ENCODE results near the gene EXOC1. TPM values are rescaled to one million over a fixed set of nuclear protein-coding genes. Genes with fewer than 3 reads are reported as not detected.

Gene EXOC1
- total and polyA plus RNA-seq, 2 donors (not counting 1 experiment from before 2014, with no cell fraction given), result 32.3 to 64.2 TPM

- H4K20me1 ChIP-seq (ENCODE audit: control insufficient read depth, extremely low read depth, insufficient read depth, low read length), result no peaks in the 10 kb centered on the region
- H3K79me2 ChIP-seq (ENCODE audit: control insufficient read depth, insufficient read depth, low read length), result no peaks in the 10 kb centered on the region
- no peak overlapping the region for H3K9ac ChIP-seq (ENCODE audit: insufficient read depth, low read length)
- no peak for DNase-seq (ENCODE audit: low read depth in 2 of 2)
- H3K36me3 ChIP-seq (ENCODE audit: control insufficient read depth, insufficient read depth, low read length), result no peaks in the 10 kb centered on the region
- TF ChIP-seq CTCF (conservative IDR thresholded peaks at IDR 0.05 in 1 of 2, IDR thresholded peaks at IDR 0.05 in 1 of 2; ENCODE audit: low read depth in 1 of 2, low read length in 2 of 2), result no peak
- TF ChIP-seq EZH2 (IDR thresholded peaks at IDR 0.05; ENCODE audit: low read length, missing control alignments), result no peak
- no peak overlapping the region for H2AFZ ChIP-seq (ENCODE audit: low read length)
- no peak overlapping the region for H3K27ac ChIP-seq (ENCODE audit: insufficient read depth, low read length)
- H3K4me2 ChIP-seq (ENCODE audit: extremely low read depth, insufficient read depth, low read length), result no peak overlapping the region
- no peaks in the 10 kb centered on the region for H3K9me3 ChIP-seq (ENCODE audit: control insufficient read depth, insufficient read depth, low read depth, low read length)
- H3K4me3 ChIP-seq (replicated peaks in 1 of 4; ENCODE audit: control extremely low read depth in 1 of 4, insufficient read depth in 1 of 4, low read depth in 3 of 4, low read length in 4 of 4), result no peak overlapping the region
- no peaks in the 10 kb centered on the region for H3K27me3 ChIP-seq (ENCODE audit: control insufficient read depth, insufficient read depth, low read length)
- no peaks in the 10 kb centered on the region for H3K4me1 ChIP-seq (ENCODE audit: control insufficient read depth, extremely low read depth, insufficient read depth, low read length)
These were observed 86.0 kb downstream of the EXOC1 start for GRCh38 chr4:55939421-55939820.

- Histone ChIP-seq H4K20me1 (ENCODE audit: control insufficient read depth, extremely low read depth, insufficient read depth, low read length) (no peaks in the 10 kb centered on the region), H3K9ac (ENCODE audit: insufficient read depth, low read length) (no peak overlapping the region), H3K36me3 (ENCODE audit: control insufficient read depth, insufficient read depth, low read length) (no peaks in the 10 kb centered on the region), H3K9me3 (ENCODE audit: control insufficient read depth, insufficient read depth, low read depth, low read length) (no peaks in the 10 kb centered on the region), H3K27ac (ENCODE audit: insufficient read depth, low read length) (no peak overlapping the region), H3K4me1 (ENCODE audit: control insufficient read depth, extremely low read depth, insufficient read depth, low read length) (no peaks in the 10 kb centered on the region), H3K4me2 (ENCODE audit: extremely low read depth, insufficient read depth, low read length) (no peak overlapping the region), H2AFZ (ENCODE audit: low read length) (no peak overlapping the region), H3K79me2 (ENCODE audit: control insufficient read depth, insufficient read depth, low read length) (no peaks in the 10 kb centered on the region), H3K4me3 (replicated peaks in 1 of 4; ENCODE audit: control extremely low read depth in 1 of 4, insufficient read depth in 1 of 4, low read depth in 3 of 4, low read length in 4 of 4) (no peak overlapping the region), H3K27me3 (ENCODE audit: control insufficient read depth, insufficient read depth, low read length) (no peaks in the 10 kb centered on the region)
- TF ChIP-seq EZH2 (IDR thresholded peaks at IDR 0.05; ENCODE audit: low read length, missing control alignments) (no peak), CTCF (conservative IDR thresholded peaks at IDR 0.05 in 1 of 2, IDR thresholded peaks at IDR 0.05 in 1 of 2; ENCODE audit: low read depth in 1 of 2, low read length in 2 of 2) (no peak)
- no peak for DNase-seq (ENCODE audit: low read depth in 2 of 2)
These were observed 88.5 kb downstream of the EXOC1 start for GRCh38 chr4:55941881-55942396.

GRCh38 chr4:55947254-55947882 is 93.9 kb downstream of the EXOC1 start:
- Histone ChIP-seq H4K20me1 (ENCODE audit: control insufficient read depth, extremely low read depth, insufficient read depth, low read length) (no peaks in the 10 kb centered on the region), H3K4me3 (replicated peaks in 1 of 4; ENCODE audit: control extremely low read depth in 1 of 4, insufficient read depth in 1 of 4, low read depth in 3 of 4, low read length in 4 of 4) (peak overlapping the region; percentile 70 to 83 (median 80)), H3K9me3 (ENCODE audit: control insufficient read depth, insufficient read depth, low read depth, low read length) (no peaks in the 10 kb centered on the region), H3K27ac (ENCODE audit: insufficient read depth, low read length) (peak overlapping the region; percentile 92), H3K9ac (ENCODE audit: insufficient read depth, low read length) (peak overlapping the region; percentile 13), H2AFZ (ENCODE audit: low read length) (peak overlapping the region; percentile 63), H3K36me3 (ENCODE audit: control insufficient read depth, insufficient read depth, low read length) (no peaks in the 10 kb centered on the region), H3K4me1 (ENCODE audit: control insufficient read depth, extremely low read depth, insufficient read depth, low read length) (peaks cover 3% of the 10 kb centered on the region), H3K27me3 (ENCODE audit: control insufficient read depth, insufficient read depth, low read length) (no peaks in the 10 kb centered on the region), H3K79me2 (ENCODE audit: control insufficient read depth, insufficient read depth, low read length) (peaks cover 18% of the 10 kb centered on the region), H3K4me2 (ENCODE audit: extremely low read depth, insufficient read depth, low read length) (peak overlapping the region; percentile 95)
- no peak for TF ChIP-seq CTCF (conservative IDR thresholded peaks at IDR 0.05 in 1 of 2, IDR thresholded peaks at IDR 0.05 in 1 of 2; ENCODE audit: low read depth in 1 of 2, low read length in 2 of 2)
- TF ChIP-seq EZH2 (IDR thresholded peaks at IDR 0.05; ENCODE audit: low read length, missing control alignments), result no peak
- DNase-seq (ENCODE audit: low read depth in 2 of 2), result peak; percentile 6 to 43
